Endothelial cell of umbilical vein (primary cell): ENCODE results near the gene ARPC1A. TPM values are rescaled to one million over a fixed set of nuclear protein-coding genes. Genes with fewer than 3 reads are reported as not detected.

Source experiments
- BruUV-seq: library from RNA; stranded (reverse); fragments of 400-500 nt; replicated peaks from 2 replicates; lab custom pipeline; 2021; lab: Mats Ljungman, UMichigan
- CTCF ChIA-PET: fragments of 300-600, 350-600 bp; sonication (Branson Sonifier 250); formaldehyde crosslinking; loops from one replicate; lab custom pipeline; 2021; ENCODE audit warnings: antibody characterized with exemption, inconsistent platforms; lab: Charles Lee
- POLR2A ChIA-PET: fragments of 300-600, 350-600 bp; sonication (Branson Sonifier 250); formaldehyde crosslinking; loops from one replicate; lab custom pipeline; 2021; ENCODE audit warnings: antibody characterized with exemption, inconsistent platforms; lab: Charles Lee
- DNase-seq: peaks from one replicate; pipeline ENCODE4 v3.0.0-alpha.2; 2011; ENCODE audit warnings: low read depth, low spot score
- FAIRE-seq: peaks from 2 replicates; lab custom pipeline; 2011; peaks lifted over from hg19 to GRCh38; lab: Jason Lieb, UNC
- H2AFZ ChIP-seq: 2 replicates; pipeline ENCODE4 v1.6.0; 2012; ENCODE audit warnings: low read depth, low read length, control low read depth, inconsistent platforms
- H3K27ac ChIP-seq: 2 replicates; pipeline ENCODE4 v1.5.1; 2011; ENCODE audit warnings: low read depth, mild to moderate bottlenecking, control low read depth, low read length, moderate library complexity; ENCODE audit not compliant: insufficient read depth
- H3K27me3 ChIP-seq, 2 experiments: 2 replicates each; pipeline versions ENCODE4 v1.6.0 to v1.6.1; 2011; ENCODE audit warnings: low read length in 2 of 2, mixed read lengths in 1 of 2; ENCODE audit not compliant: control insufficient read depth in 2 of 2, insufficient read depth in 2 of 2
- H3K36me3 ChIP-seq, 2 experiments: 2 replicates in 1 of 2; 3 replicates in 1 of 2; pipeline ENCODE4 v1.5.1; 2011; ENCODE audit warnings: low read length in 2 of 2, mild to moderate bottlenecking in 1 of 2, moderate library complexity in 1 of 2; ENCODE audit not compliant: control insufficient read depth in 2 of 2, insufficient read depth in 2 of 2; ENCODE audit errors: extremely low read depth in 1 of 2
- H3K4me1 ChIP-seq: 3 replicates; pipeline ENCODE4 v1.5.1; 2011; ENCODE audit warnings: mild to moderate bottlenecking, low read length; ENCODE audit not compliant: control insufficient read depth, insufficient read depth; ENCODE audit errors: extremely low read depth
- H3K4me2 ChIP-seq: 2 replicates; pipeline ENCODE4 v1.6.1; 2011; ENCODE audit warnings: low read length, control low read depth, mixed read lengths; ENCODE audit not compliant: insufficient read depth
- H3K4me3 ChIP-seq, 3 experiments: fragments of 200-600 bp in 1 of 3; sonication (generic), shearing (Covaris generic) in 1 of 3; replicated peaks in 1 of 3; 2 replicates each; pipeline ENCODE4 v1.5.1; 2011 to 2016; ENCODE audit warnings: control low read depth in 3 of 3, low read length in 3 of 3, mild to moderate bottlenecking in 2 of 3, inconsistent platforms in 1 of 3, low read depth in 1 of 3, moderate library complexity in 1 of 3; ENCODE audit not compliant: insufficient read depth in 1 of 3
- H3K79me2 ChIP-seq: 2 replicates; pipeline ENCODE4 v1.6.0; 2012; ENCODE audit warnings: low read length, inconsistent platforms; ENCODE audit not compliant: control insufficient read depth, insufficient read depth
- H3K9ac ChIP-seq: replicated peaks from 2 replicates; pipeline ENCODE3; 2011; ENCODE audit warnings: low read length, control low read depth; ENCODE audit not compliant: insufficient read depth; ENCODE audit errors: extremely low read depth
- H3K9me1 ChIP-seq: replicated peaks from 3 replicates; pipeline ENCODE4 v1.6.0; 2011; ENCODE audit warnings: mild to moderate bottlenecking, low read length; ENCODE audit not compliant: control insufficient read depth, insufficient read depth; ENCODE audit errors: extremely low read depth
- H3K9me3 ChIP-seq: replicated peaks from 2 replicates; pipeline ENCODE4 v1.5.1; 2012; ENCODE audit warnings: low read length, inconsistent platforms; ENCODE audit not compliant: control insufficient read depth, insufficient read depth
- H4K20me1 ChIP-seq: replicated peaks from 2 replicates; pipeline ENCODE3; 2011; ENCODE audit warnings: mild to moderate bottlenecking, low read length; ENCODE audit not compliant: control insufficient read depth, insufficient read depth; ENCODE audit errors: extremely low read depth
- EZH2 ChIP-seq: IDR thresholded peaks from 2 replicates; pipeline ENCODE4 v1.6.1; 2012; ENCODE audit warnings: borderline replicate concordance, low read depth, mild to moderate bottlenecking, moderate library complexity, low read length, inconsistent platforms; ENCODE audit not compliant: severe bottlenecking
- FOS ChIP-seq: IDR thresholded peaks from 2 replicates; pipeline ENCODE4 v1.6.1; 2011; ENCODE audit warnings: mild to moderate bottlenecking, low read length, moderate library complexity, borderline replicate concordance; ENCODE audit not compliant: insufficient read depth
- GATA2 ChIP-seq: IDR thresholded peaks from 2 replicates; pipeline ENCODE4 v1.7.0; 2011; ENCODE audit warnings: low read depth, mild to moderate bottlenecking, moderate library complexity, mixed read lengths, low read length; ENCODE audit not compliant: insufficient read length, insufficient read depth
- JUN ChIP-seq: IDR thresholded peaks from 2 replicates; pipeline ENCODE4 v1.6.1; 2011; ENCODE audit warnings: borderline replicate concordance, low read depth; ENCODE audit not compliant: insufficient read length, insufficient read depth
- MYC ChIP-seq: IDR thresholded peaks from one replicate; pipeline ENCODE4 v1.6.1; 2011; ENCODE audit warnings: mild to moderate bottlenecking, low read depth, low read length
- POLR2A ChIP-seq: IDR thresholded peaks from 2 replicates; pipeline ENCODE4 v1.6.1; 2012; ENCODE audit warnings: low read depth, mild to moderate bottlenecking, control low read depth, low read length
- POLR2AphosphoS5 ChIP-seq: IDR thresholded peaks from 2 replicates; pipeline ENCODE4 v1.6.1; 2012; ENCODE audit warnings: low read depth, mild to moderate bottlenecking, control low read depth, low read length, moderate library complexity; ENCODE audit not compliant: insufficient read depth
- dilution Hi-C: fragments of 300-500 bp; cut with MboI; formaldehyde crosslinking; loops from one replicate; pipeline ENCODE4 v1.15.0; 2019; ENCODE audit warnings: low sequenced_read_pairs; ENCODE audit not compliant: extremely low pct_ligation_motif_present
- intact Hi-C: fragments of 100-400 bp; cut with micrococcal nuclease; formaldehyde crosslinking; loops from one replicate; pipeline ENCODE4 v1.10.0; 2022
- polyA plus RNA-seq, 4 experiments: library from polyadenylated mRNA; depleted of rRNA in 3 of 4; stranded (reverse) in 3 of 4; unstranded in 1 of 4; fragments of >200 nt; gene quantifications; 2 replicates each; pipeline versions ENCODE4 v1.2.1 to v1.2.3, GENCODE V29; 2011 to 2012; ENCODE audit warnings: missing spikeins in 1 of 4
- total RNA-seq: library from RNA; stranded (reverse); gene quantifications from 2 replicates; pipeline ENCODE4 v1.2.3, GENCODE V29; 2021
- TF ChIP-seq, protein P1 (sequence below), 2 donors: IDR thresholded peaks; 1 replicate in 1 of 2; 2 replicates in 1 of 2; pipeline ENCODE4 v1.5.1; 2011; ENCODE audit warnings: low read length in 2 of 2, mild to moderate bottlenecking in 2 of 2, moderate library complexity in 2 of 2, control low read depth in 1 of 2, inconsistent platforms in 1 of 2, low read depth in 1 of 2; ENCODE audit not compliant: insufficient read depth in 1 of 2; ENCODE audit errors: extremely low read depth in 1 of 2
- TF ChIP-seq, protein P2 (sequence below): IDR thresholded peaks from 2 replicates; pipeline ENCODE4 v1.6.1; 2011; ENCODE audit not compliant: insufficient read depth, insufficient read length

Gene ARPC1A
- total and polyA plus RNA-seq, 2 donors (not counting 3 experiments of a cell fraction or from before 2014, with no cell fraction given), result 200 to 243 TPM

DNA sequence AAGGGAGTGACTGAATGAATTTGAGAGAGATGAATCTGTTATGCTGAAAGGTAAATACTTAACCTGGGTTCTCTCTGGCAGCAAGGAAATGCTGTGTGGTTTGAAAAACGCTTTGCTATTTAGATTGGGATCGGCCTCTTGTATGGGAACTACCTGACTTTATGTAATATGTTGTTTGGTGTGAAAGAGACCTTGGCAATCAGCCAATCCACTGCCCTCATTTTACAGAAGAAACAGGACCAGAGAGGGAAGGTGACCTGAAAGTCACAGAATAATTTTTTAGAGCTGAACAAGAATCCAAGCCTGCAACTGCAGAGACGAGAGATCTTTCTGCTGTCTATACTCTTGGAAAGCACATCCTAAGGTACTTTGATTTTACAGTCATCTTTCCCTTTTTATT is 84.1 kb downstream of the ARPC1A start:
- H3K36me3 ChIP-seq, result peaks cover 10 to 12% of the 10 kb centered on the region in 2 experiments
- dilution Hi-C loops, result no loop called here

More for the DNA sequence above, 84.1 kb downstream of the ARPC1A start:
- peak overlapping the region; percentile 65 to 99 (median 96) for H3K4me3 ChIP-seq
- DNase-seq (no peak), FAIRE-seq (peak; percentile 21)
- ChIA-PET POLR2A (no interaction called here), CTCF (no interaction called here)
- H4K20me1 ChIP-seq, result peaks cover 3% of the 10 kb centered on the region
- BruUV-seq, result no TSS peak
- no peaks in the 10 kb centered on the region for H3K27me3 ChIP-seq
- peak overlapping the region; percentile 13 for H3K27ac ChIP-seq
- H3K79me2 ChIP-seq, result peaks cover 58% of the 10 kb centered on the region
- peak overlapping the region; percentile 96 for H3K4me2 ChIP-seq
- peak overlapping the region; percentile 93 for H3K9ac ChIP-seq
- TF ChIP-seq EZH2, result no peak
- no peak for TF ChIP-seq JUN
- no peak for TF ChIP-seq GATA2
- no peak for TF ChIP-seq POLR2A
- TF ChIP-seq MYC, result no peak
- TF ChIP-seq, protein P1, sequence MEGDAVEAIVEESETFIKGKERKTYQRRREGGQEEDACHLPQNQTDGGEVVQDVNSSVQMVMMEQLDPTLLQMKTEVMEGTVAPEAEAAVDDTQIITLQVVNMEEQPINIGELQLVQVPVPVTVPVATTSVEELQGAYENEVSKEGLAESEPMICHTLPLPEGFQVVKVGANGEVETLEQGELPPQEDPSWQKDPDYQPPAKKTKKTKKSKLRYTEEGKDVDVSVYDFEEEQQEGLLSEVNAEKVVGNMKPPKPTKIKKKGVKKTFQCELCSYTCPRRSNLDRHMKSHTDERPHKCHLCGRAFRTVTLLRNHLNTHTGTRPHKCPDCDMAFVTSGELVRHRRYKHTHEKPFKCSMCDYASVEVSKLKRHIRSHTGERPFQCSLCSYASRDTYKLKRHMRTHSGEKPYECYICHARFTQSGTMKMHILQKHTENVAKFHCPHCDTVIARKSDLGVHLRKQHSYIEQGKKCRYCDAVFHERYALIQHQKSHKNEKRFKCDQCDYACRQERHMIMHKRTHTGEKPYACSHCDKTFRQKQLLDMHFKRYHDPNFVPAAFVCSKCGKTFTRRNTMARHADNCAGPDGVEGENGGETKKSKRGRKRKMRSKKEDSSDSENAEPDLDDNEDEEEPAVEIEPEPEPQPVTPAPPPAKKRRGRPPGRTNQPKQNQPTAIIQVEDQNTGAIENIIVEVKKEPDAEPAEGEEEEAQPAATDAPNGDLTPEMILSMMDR (IDR thresholded peaks at IDR 0.05; ENCODE audit: extremely low read depth in 1 of 2, insufficient read depth in 1 of 2, low read depth in 1 of 2, low read length in 2 of 2), result no peak
- TF ChIP-seq POLR2AphosphoS5, result no peak
- TF ChIP-seq, protein P2, sequence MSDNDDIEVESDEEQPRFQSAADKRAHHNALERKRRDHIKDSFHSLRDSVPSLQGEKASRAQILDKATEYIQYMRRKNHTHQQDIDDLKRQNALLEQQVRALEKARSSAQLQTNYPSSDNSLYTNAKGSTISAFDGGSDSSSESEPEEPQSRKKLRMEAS, result no peak
- no peak for TF ChIP-seq FOS
- H3K9me3 ChIP-seq, result no peaks in the 10 kb centered on the region
- H2AFZ ChIP-seq, result no peak overlapping the region
- H3K4me1 ChIP-seq, result peaks cover 21% of the 10 kb centered on the region
- H3K9me1 ChIP-seq, result no peaks in the 10 kb centered on the region
- intact Hi-C loops, result no loop called here
